GM21515 (cell line): ENCODE data around the gene PLIN4.

Source experiments
- ATAC-seq: cut with Tn5 transposase; IDR thresholded peaks from one replicate; pipeline ENCODE4 v1.9.1; 2021; ENCODE audit not compliant: unreplicated experiment

Gene PLIN4

GRCh38 chr19:4507804-4508203 lies 10.5 kb downstream of the PLIN4 start:
- ATAC-seq: no peak

GRCh38 chr19:4507150-4507452 lies 11.2 kb downstream of the PLIN4 start:
- ATAC-seq: no peak

- no peak for ATAC-seq
Observed at GRCh38 chr19:4506449-4507149, 11.7 kb downstream of the PLIN4 start.

- no peak for ATAC-seq
Observed at GRCh38 chr19:4505570-4506448, 12.5 kb downstream of the PLIN4 start.

DNA sequence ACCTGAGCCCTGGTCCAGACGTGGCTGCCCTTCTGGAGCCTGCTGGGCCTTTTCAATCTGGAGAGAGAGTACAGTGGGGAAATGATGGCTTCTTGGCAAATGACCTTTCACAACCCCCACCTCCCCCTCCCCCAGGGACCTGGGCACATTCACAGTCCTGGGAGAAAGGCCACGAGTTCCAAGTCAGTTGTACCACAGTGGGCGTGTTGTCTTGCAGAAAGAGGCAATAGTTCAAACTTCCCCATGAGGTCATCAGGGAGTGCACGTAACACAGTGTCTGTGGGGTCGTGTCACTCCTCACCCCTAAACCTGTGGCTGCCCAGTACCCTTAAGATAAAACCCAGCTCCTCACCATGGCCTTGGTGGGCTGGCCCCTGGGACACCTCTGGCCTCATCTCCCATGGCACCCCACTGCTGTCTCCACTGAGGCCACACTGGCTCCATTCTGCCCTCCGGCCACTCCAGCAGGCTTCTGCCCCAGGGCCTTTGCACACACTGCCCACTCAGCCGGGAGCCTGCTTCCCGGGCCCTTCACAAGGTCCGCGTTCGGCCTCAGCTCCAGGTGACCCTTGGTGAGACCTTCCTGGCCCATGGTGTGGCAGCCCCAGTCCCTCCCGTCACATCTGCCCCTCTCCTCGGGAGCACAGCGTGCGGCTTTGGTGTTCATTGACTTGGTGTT lies 13.3 kb downstream of the PLIN4 start:
- ATAC-seq: no peak

DNA sequence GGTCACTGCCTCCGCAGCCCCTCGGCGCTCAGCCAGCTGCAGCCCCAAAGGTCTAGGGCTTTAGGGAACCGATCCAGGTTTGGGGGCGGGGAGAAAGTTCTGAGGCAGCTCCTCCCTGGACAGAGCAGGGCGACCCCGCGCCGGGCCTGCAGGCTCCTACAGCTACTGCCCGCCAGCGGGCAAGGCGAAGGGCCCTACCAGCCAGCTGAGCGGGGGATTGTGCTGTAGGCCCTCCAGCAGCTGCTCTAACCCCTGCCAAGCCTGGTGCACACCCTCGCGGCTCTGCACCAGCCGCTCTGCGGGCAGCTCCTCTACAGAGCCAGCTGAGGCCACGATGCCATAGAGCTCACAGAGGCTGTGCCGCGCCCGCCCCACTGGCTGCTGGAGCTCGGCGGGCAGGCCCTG lies 14.0 kb downstream of the PLIN4 start:
- no peak for ATAC-seq

DNA sequence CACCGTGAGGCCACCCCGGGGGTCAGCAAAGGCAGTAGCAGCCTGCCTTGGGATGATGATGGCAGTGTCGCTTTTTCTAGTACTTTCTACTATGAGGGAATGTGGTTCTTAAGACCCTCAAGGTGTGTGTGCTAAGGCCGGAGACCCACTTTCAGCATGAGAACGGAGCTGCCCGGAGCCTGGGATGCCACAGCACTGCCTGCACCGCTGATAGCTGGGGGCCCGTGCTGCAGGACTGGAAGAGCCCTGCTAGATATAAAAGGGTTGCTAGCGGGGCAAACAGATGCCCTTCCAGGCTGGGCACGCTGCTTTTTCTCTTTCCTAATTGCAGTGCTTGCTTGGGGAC lies 14.5 kb downstream of the PLIN4 start:
- ATAC-seq: no peak

GRCh38 chr19:4503132-4503824 lies 15.0 kb downstream of the PLIN4 start:
- no peak for ATAC-seq

- no peak for ATAC-seq
Observed at GRCh38 chr19:4502282-4503131, 15.8 kb downstream of the PLIN4 start.

GRCh38 chr19:4501691-4502090 lies 16.6 kb downstream of the PLIN4 start:
- no peak for ATAC-seq

DNA sequence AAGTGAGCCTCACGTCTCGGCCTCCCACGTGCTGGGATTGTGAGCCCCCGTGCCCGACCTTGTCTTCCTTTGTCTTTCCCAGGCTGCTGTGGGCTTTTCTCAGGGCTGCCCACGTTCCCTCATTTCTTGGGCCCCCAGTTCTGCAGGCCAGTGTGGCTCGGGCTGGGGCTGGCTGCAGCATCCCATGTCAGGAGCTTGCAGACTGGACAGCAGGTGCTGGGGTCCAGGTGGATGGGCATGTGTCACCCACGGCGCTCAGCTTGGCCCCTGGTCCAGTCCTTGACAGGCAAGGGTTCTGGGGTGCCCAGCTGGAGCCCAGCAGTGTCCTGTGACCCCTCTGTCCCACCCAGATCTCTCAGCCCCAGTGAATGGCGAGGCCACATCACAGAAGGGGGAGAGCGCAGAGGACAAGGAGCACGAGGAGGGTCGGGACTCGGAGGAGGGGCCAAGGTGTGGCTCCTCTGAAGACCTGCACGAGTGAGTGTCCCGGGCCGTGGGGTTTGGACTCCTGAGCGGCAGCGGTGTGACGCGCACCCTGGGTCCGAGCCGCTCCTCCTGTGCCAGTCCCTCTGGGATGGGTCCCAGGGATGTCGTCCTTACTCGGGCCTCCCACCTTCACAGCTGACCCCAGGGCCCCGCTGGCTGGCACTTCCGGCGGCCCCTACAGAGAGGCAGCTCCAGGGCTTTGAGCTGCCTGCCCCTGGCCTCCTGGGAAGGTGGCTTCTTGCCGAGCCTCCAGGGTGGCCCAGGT lies 17.3 kb downstream of the PLIN4 start:
- no peak for ATAC-seq

DNA sequence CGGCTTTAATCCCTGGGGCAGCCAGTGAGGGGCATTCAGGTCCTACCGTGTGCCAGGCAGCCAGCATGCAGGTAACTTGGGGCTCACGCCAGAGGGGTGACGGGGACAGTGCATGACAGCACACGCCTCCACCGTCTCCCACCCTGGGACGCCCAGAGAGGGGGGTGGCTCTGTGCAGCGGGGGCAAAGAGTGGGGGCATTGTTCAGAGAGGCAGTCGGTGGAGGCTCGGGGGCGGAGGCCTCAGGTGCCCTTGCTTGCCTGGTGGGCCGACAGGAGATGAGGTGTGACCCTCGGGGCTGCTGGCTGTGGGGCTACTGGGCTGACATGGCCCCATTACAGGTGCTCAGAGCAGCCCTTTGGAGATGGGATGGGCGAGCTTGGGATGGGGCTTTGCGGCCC lies 18.4 kb downstream of the PLIN4 start:
- no peak for ATAC-seq

GRCh38 chr19:4499318-4499717 lies 19.0 kb downstream of the PLIN4 start:
- no peak for ATAC-seq

DNA sequence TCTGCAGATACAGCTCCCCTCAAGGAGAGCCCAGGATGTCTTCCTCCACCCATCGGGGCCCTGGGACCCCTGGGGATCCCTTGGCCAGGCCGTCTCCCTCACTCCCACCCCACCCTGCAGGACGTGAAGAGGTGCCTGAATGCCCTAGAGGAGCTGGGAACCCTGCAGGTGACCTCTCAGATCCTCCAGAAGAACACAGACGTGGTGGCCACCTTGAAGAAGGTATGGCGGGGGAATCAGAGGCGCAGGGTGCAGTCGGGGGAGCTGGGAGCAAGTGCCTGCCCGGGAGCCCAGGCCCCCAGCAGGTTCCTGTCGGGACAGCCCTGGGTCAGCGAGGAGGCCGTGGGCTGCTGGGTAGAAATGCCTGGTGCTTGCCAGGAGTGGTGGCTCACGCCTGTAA lies 19.6 kb downstream of the PLIN4 start:
- ATAC-seq: no peak

GRCh38 chr19:4497770-4498389 lies 20.4 kb downstream of the PLIN4 start:
- no peak for ATAC-seq

DNA sequence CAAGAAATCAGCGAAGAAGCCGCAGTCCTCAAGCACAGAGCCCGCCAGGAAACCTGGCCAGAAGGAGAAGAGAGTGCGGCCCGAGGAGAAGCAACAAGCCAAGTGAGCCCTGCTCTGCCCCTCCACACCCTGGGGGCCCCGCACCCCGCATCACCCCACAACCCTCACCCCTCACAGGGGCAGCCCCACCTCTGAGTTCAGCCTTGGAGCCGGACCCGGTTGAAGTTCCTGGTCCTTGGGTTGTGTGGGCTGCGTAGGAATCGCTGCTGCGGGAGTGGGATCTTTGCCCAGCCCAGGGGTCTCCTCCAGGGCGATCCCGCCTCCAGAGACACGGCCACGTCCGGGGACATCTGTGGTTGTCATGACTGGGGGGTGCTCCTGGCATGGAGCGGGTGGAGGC lies 22.0 kb downstream of the PLIN4 start:
- ATAC-seq: no peak

GRCh38 chr19:4495471-4495870 lies 22.8 kb downstream of the PLIN4 start:
- ATAC-seq: no peak

DNA sequence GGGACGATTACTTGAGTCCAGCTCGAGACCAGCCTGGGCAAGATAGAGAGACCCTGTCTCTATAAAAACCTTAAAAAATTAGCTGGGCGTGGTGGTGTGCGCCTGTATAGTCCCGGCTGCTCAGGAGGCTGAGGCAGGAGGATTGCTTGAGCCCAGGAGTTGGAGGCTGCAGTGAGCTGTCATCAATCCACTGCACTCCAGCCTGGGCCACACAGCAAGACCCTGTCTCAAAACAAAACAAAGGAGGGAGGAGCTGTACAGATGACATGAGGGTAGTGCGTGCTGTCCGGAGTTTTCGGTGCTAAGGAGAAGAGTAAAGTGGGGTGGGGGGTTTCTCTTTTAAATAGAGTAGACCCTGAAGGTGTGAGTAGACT lies 23.6 kb downstream of the PLIN4 start:
- no peak for ATAC-seq

DNA sequence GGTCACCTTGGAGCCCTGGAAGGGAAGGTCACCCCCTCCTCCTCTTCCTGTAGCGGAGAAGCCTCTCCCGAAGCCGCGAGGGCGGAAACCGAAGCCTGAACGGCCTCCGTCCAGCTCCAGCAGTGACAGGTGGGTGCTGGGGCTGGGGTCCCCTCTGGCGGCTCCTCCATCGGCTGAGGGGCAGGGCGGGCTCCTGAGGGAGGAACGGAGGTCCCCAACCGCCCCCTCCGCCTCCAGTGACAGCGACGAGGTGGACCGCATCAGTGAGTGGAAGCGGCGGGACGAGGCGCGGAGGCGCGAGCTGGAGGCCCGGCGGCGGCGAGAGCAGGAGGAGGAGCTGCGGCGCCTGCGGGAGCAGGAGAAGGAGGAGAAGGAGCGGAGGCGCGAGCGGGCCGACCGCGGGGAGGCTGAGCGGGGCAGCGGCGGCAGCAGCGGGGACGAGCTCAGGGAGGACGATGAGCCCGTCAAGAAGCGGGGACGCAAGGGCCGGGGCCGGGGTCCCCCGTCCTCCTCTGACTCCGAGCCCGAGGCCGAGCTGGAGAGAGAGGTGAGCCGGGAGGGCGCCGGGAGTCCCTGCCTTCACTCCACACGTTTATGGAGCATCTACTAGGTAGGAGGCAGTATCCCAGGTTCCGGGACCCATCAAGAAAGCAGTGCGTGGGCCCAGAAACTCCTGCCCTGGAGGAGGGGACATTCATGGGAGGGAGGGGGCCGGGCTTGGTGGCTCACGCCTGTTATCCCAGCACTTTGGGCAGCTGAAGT lies 24.2 kb downstream of the PLIN4 start:
- ATAC-seq: no peak
